H9 (cell line): ENCODE measurements around the gene IQGAP2. TPM values are rescaled to one million over a fixed set of nuclear protein-coding genes. Genes with fewer than 3 reads are reported as not detected.
A peak's percentile ranks its signal among the peaks of the same experiment; 100 is the strongest.

Source experiments
- DNase-seq: peaks from one replicate; pipeline ENCODE4 v3.0.0-alpha.2; 2017
- H2AFZ ChIP-seq: one replicate; pipeline ENCODE4 v1.6.1; 2013; ENCODE audit warnings: mild to moderate bottlenecking, low read length, control low read depth, moderate library complexity
- H2AK5ac ChIP-seq: 2 replicates; pipeline ENCODE4 v1.6.1; 2013; ENCODE audit warnings: low read length, control low read depth, mixed read lengths; ENCODE audit not compliant: insufficient read length
- H2BK120ac ChIP-seq: one replicate; pipeline ENCODE4 v1.6.1; 2013; ENCODE audit warnings: low read depth, mild to moderate bottlenecking, low read length, control low read depth, inconsistent platforms; ENCODE audit not compliant: poor library complexity, severe bottlenecking
- H2BK12ac ChIP-seq: 2 replicates; pipeline ENCODE4 v1.6.1; 2013; ENCODE audit warnings: low read length, control low read depth, mixed read lengths, low read depth; ENCODE audit not compliant: insufficient read length
- H2BK15ac ChIP-seq: 2 replicates; pipeline ENCODE4 v1.6.1; 2013; ENCODE audit warnings: low read depth, low read length, control low read depth
- H2BK20ac ChIP-seq: one replicate; pipeline ENCODE4 v1.6.1; 2013; ENCODE audit warnings: low read depth, mild to moderate bottlenecking, low read length, control low read depth, inconsistent platforms; ENCODE audit not compliant: poor library complexity, severe bottlenecking
- H2BK5ac ChIP-seq: 2 replicates; pipeline ENCODE4 v1.6.1; 2013; ENCODE audit warnings: low read length, control low read depth, mixed read lengths; ENCODE audit not compliant: insufficient read length
- H3K14ac ChIP-seq: 2 replicates; pipeline ENCODE4 v1.6.1; 2013; ENCODE audit warnings: low read length, control low read depth; ENCODE audit not compliant: insufficient read depth
- H3K18ac ChIP-seq: 2 replicates; pipeline ENCODE4 v1.6.1; 2013; ENCODE audit warnings: low read depth, mild to moderate bottlenecking, mixed read lengths, low read length, control low read depth; ENCODE audit not compliant: insufficient read length
- H3K23ac ChIP-seq: 2 replicates; pipeline ENCODE4 v1.6.1; 2013; ENCODE audit warnings: low read length, control low read depth, mixed read lengths, low read depth; ENCODE audit not compliant: insufficient read length
- H3K23me2 ChIP-seq: 2 replicates; pipeline ENCODE4 v1.6.1; 2013; ENCODE audit warnings: low read depth, mild to moderate bottlenecking, mixed read lengths, low read length, control low read depth; ENCODE audit not compliant: insufficient read length, poor library complexity, severe bottlenecking
- H3K27ac ChIP-seq: 2 replicates; pipeline ENCODE4 v1.5.1; 2013; ENCODE audit warnings: low read length, control low read depth, mixed read lengths, low read depth; ENCODE audit not compliant: insufficient read length
- H3K27me3 ChIP-seq: 2 replicates; pipeline ENCODE4 v1.6.1; 2013; ENCODE audit warnings: low read length, control low read depth, inconsistent platforms; ENCODE audit not compliant: insufficient read depth
- H3K4ac ChIP-seq: 2 replicates; pipeline ENCODE4 v1.6.1; 2013; ENCODE audit warnings: low read depth, mild to moderate bottlenecking, control low read depth, inconsistent platforms, low read length, moderate library complexity
- H3K4me1 ChIP-seq: 2 replicates; pipeline ENCODE4 v1.6.1; 2013; ENCODE audit warnings: low read length, control low read depth, inconsistent platforms; ENCODE audit not compliant: insufficient read depth
- H3K4me2 ChIP-seq: 2 replicates; pipeline ENCODE4 v1.6.1; 2013; ENCODE audit warnings: low read length, control low read depth, mixed read lengths; ENCODE audit not compliant: insufficient read length, insufficient read depth
- H3K56ac ChIP-seq: 2 replicates; pipeline ENCODE4 v1.6.1; 2013; ENCODE audit warnings: low read depth, mild to moderate bottlenecking, mixed read lengths, low read length, control low read depth; ENCODE audit not compliant: insufficient read length
- H3K79me1 ChIP-seq: 2 replicates; pipeline ENCODE4 v1.6.1; 2013; ENCODE audit warnings: low read depth, mild to moderate bottlenecking, moderate library complexity, low read length, control low read depth, inconsistent platforms; ENCODE audit not compliant: insufficient read depth, poor library complexity, severe bottlenecking
- H3K79me2 ChIP-seq: 2 replicates; pipeline ENCODE4 v1.6.1; 2013; ENCODE audit warnings: low read length, control low read depth, inconsistent platforms; ENCODE audit not compliant: insufficient read depth
- H3K9ac ChIP-seq: 2 replicates; pipeline ENCODE4 v1.6.1; 2013; ENCODE audit warnings: low read length, control low read depth, mixed read lengths; ENCODE audit not compliant: insufficient read length; ENCODE audit errors: extremely low read depth
- H3K9me3 ChIP-seq: one replicate; pipeline ENCODE4 v1.6.1; 2013; ENCODE audit warnings: low read depth, low read length, inconsistent platforms; ENCODE audit not compliant: control insufficient read depth
- H3T11ph ChIP-seq: one replicate; pipeline ENCODE4 v1.6.1; 2013; ENCODE audit warnings: mild to moderate bottlenecking, low read length, control low read depth, inconsistent platforms
- H4K20me1 ChIP-seq: one replicate; pipeline ENCODE4 v1.6.1; 2013; ENCODE audit not compliant: control insufficient read depth, insufficient read length, insufficient read depth
- H4K5ac ChIP-seq: 2 replicates; pipeline ENCODE4 v1.6.1; 2013; ENCODE audit warnings: low read depth, mild to moderate bottlenecking, mixed read lengths, low read length, control low read depth; ENCODE audit not compliant: insufficient read length
- H4K8ac ChIP-seq: replicated peaks from 2 replicates; pipeline ENCODE4 v1.6.1; 2013; ENCODE audit warnings: low read length, control low read depth, mixed read lengths, low read depth; ENCODE audit not compliant: insufficient read length
- H4K91ac ChIP-seq: 2 replicates; pipeline ENCODE4 v1.6.1; 2013; ENCODE audit warnings: low read depth, mild to moderate bottlenecking, moderate library complexity, mixed read lengths, low read length, control low read depth; ENCODE audit not compliant: insufficient read length
- H3K27ac Mint-ChIP-seq, 3 experiments: 2 replicates in 2 of 3; 3 replicates in 1 of 3; pipeline ENCODE4 v1.8.0; 2020 to 2021; ENCODE audit warnings: mixed read lengths in 3 of 3, mild to moderate bottlenecking in 1 of 3, moderate library complexity in 1 of 3
- H3K27me3 Mint-ChIP-seq: 2 replicates; pipeline ENCODE4 v1.8.0; 2021; ENCODE audit warnings: low read depth, mild to moderate bottlenecking, moderate library complexity, mixed read lengths
- H3K36me3 Mint-ChIP-seq, 3 experiments: 2 replicates in 2 of 3; 3 replicates in 1 of 3; pipeline ENCODE4 v1.8.0; 2020 to 2021; ENCODE audit warnings: low read depth in 3 of 3, mixed read lengths in 3 of 3; ENCODE audit not compliant: insufficient read depth in 1 of 3
- H3K4me1 Mint-ChIP-seq, 2 experiments: 2 replicates each; pipeline ENCODE4 v1.8.0; 2020; ENCODE audit warnings: mixed read lengths in 2 of 2
- H3K4me3 Mint-ChIP-seq, 2 experiments: 2 replicates in 1 of 2; 3 replicates in 1 of 2; pipeline ENCODE4 v1.8.0; 2020 to 2021; ENCODE audit warnings: mild to moderate bottlenecking in 2 of 2, mixed read lengths in 2 of 2, moderate library complexity in 1 of 2
- H3K9me3 Mint-ChIP-seq, 2 experiments: 2 replicates in 1 of 2; 3 replicates in 1 of 2; pipeline ENCODE4 v1.8.0; 2020; ENCODE audit warnings: mild to moderate bottlenecking in 2 of 2, mixed read lengths in 2 of 2, moderate library complexity in 1 of 2
- whole genome bisulfite sequencing: extraction: QIAGEN DNeasy Blood & Tissue Kit; methylation state at CpG from one replicate; pipeline ENCODE4 v1.1.7; 2013; ENCODE audit warnings: missing lambda C conversion rate, low lambda C conversion rate, mixed read lengths; ENCODE audit not compliant: insufficient read length; ENCODE audit errors: extremely low coverage; 5-methylcytosine and 5-hydroxymethylcytosine counted together
- total RNA-seq: library from RNA; stranded (reverse); gene quantifications from 2 replicates; pipeline ENCODE4 v1.2.1, GENCODE V29; 2021
- TF ChIP-seq, protein P1 (sequence below): fragments of 200-600 bp; sonication (generic); conservative IDR thresholded peaks from 3 replicates; pipeline ENCODE4 v1.8.0; 2021; ENCODE audit warnings: antibody characterized with exemption, mild to moderate bottlenecking

IQGAP2 gene
- total RNA-seq, 1 experiment from 2014 or later, result 22.5 TPM

DNA sequence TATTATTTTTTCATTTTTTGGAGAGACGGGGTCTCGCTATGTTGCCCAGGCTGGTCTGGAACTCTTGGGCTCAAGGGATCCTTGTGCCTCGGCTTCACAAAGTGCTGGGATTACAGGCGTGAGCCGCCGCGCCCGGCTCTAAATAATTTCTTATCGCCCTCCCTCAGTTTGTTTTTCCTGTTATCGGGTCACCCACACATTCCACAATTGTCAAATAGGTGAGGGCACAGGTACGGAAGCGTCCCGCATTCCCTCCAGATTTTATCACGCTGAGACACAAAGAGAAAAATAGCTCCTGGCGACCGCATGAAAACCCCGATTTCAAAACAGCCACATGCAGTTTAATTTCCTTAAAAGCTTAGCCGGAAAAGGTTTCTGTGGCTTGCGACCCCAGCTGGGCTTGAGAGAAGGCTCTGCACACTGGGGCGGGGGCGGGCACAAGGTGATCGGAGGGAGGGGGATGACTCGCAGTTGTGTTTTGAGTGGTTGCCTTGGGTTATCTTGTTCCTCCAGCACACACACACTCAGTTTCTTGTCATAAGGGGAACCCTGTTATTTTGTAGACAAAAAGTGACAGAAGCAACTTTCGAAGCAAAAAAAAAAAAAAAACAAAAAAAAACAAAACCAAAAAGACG, 717 bp upstream of the IQGAP2 start:
- no peak overlapping the region for H3K56ac ChIP-seq
- H3K79me2 ChIP-seq, result peaks cover 15% of the 10 kb centered on the region; the same call in 1 of the 2 replicates
- peak overlapping the region; percentile 5 for H3K9ac ChIP-seq
- peaks cover 11% of the 10 kb centered on the region; the same call in 1 of the 2 replicates for H3K4me1 ChIP-seq
- Mint-ChIP-seq H3K27ac (peak overlapping the region in 2 of 3 experiments; percentile 93 to 97; a peak in 5 of 7 replicates), H3K9me3 (no peaks in the 10 kb centered on the region), H3K4me1 (peaks cover 29% of the 10 kb centered on the region in 2 experiments), H3K27me3 (peaks cover 15% of the 10 kb centered on the region), H3K4me3 (peak overlapping the region; percentile 91 to 96), H3K36me3 (no peaks in the 10 kb centered on the region; a peak in 1 of 7 replicates)
- H2BK12ac ChIP-seq, result no peak overlapping the region
- WGBS, result no CpG with 5 or more reads among the region's 25 CpGs
- H3K27ac ChIP-seq, result no peak overlapping the region
- no peak overlapping the region for H2BK5ac ChIP-seq
- H3K18ac ChIP-seq, result peak overlapping the region; percentile 7
- H2AK5ac ChIP-seq, result no peak overlapping the region
- TF ChIP-seq, protein P1, sequence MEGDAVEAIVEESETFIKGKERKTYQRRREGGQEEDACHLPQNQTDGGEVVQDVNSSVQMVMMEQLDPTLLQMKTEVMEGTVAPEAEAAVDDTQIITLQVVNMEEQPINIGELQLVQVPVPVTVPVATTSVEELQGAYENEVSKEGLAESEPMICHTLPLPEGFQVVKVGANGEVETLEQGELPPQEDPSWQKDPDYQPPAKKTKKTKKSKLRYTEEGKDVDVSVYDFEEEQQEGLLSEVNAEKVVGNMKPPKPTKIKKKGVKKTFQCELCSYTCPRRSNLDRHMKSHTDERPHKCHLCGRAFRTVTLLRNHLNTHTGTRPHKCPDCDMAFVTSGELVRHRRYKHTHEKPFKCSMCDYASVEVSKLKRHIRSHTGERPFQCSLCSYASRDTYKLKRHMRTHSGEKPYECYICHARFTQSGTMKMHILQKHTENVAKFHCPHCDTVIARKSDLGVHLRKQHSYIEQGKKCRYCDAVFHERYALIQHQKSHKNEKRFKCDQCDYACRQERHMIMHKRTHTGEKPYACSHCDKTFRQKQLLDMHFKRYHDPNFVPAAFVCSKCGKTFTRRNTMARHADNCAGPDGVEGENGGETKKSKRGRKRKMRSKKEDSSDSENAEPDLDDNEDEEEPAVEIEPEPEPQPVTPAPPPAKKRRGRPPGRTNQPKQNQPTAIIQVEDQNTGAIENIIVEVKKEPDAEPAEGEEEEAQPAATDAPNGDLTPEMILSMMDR, result no peak
- peaks cover 7% of the 10 kb centered on the region for H3K23me2 ChIP-seq
- DNase-seq, result peak; percentile 78
- no peak overlapping the region for H2BK120ac ChIP-seq
- H3K79me1 ChIP-seq, result peaks cover 3% of the 10 kb centered on the region
- no peak overlapping the region for H4K8ac ChIP-seq
- H4K5ac ChIP-seq, result no peak overlapping the region
- no peak overlapping the region for H4K91ac ChIP-seq
- H2BK20ac ChIP-seq, result no peak overlapping the region
- no peak overlapping the region for H3K4ac ChIP-seq
- H3K9me3 ChIP-seq, result no peaks in the 10 kb centered on the region
- H3K27me3 ChIP-seq, result no peaks in the 10 kb centered on the region
- no peak overlapping the region for H3K14ac ChIP-seq
- H2AFZ ChIP-seq, result peak overlapping the region; percentile 3
- no peak overlapping the region for H3K23ac ChIP-seq
- H3K4me2 ChIP-seq, result peak overlapping the region; percentile 56
- H3T11ph ChIP-seq, result no peak overlapping the region
- H4K20me1 ChIP-seq, result no peaks in the 10 kb centered on the region
- no peak overlapping the region for H2BK15ac ChIP-seq
